ENCODE measurements around the gene MRPS6. TPM values are rescaled to one million over a fixed set of nuclear protein-coding genes. Genes with fewer than 3 reads are reported as not detected.

Gene MRPS6
- total and polyA plus RNA-seq, 4 donors, result 12.1 to 83.0 (median 17.0) TPM

DNA sequence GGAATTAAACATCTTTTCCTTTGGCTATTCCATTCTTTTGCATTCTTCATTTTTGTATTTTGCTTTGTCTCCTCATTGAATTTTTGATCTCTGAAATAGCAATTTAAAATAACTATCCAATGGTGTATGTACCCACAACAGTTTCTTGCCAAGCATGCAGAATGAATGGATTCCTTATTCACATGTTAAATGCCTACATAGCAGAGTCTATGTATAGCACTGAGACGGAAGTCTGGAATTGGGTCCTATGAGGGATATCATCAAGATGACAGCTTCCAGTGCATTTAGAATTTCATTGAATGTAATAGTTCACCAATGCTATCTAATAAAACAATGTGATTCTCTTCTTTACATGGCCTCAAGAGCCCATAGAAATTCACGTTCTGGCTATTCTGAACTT, 97.5 kb downstream of the MRPS6 start:
- H3K36me3 ChIP-seq (ENCODE audit: control insufficient read depth in 4 of 4, insufficient read depth in 3 of 4, low read depth in 1 of 4, low read length in 3 of 4), result peaks cover 0 to 4% (median 0%) of the 10 kb centered on the region in 4 donors
- no peak overlapping the region for H3K4me3 ChIP-seq (ENCODE audit: low read depth in 1 of 3, low read length in 3 of 3)
- TF ChIP-seq SP1 (IDR thresholded peaks at IDR 0.05), result no peak
- no peak for TF ChIP-seq RAD21 (IDR thresholded peaks at IDR 0.05)
- no peak for TF ChIP-seq YY1 (IDR thresholded peaks at IDR 0.05)
- no peak for TF ChIP-seq RXRA (IDR thresholded peaks at IDR 0.05)
- TF ChIP-seq, protein P1, sequence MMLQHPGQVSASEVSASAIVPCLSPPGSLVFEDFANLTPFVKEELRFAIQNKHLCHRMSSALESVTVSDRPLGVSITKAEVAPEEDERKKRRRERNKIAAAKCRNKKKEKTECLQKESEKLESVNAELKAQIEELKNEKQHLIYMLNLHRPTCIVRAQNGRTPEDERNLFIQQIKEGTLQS (IDR thresholded peaks at IDR 0.05), result no peak
- WGBS, result 95% methylated on average over 2 of the region's 2 CpGs
- no peak for DNase-seq (ENCODE audit: low spot score)
- peaks cover 18 to 24% (median 21%) of the 10 kb centered on the region in 4 donors for H3K9me3 ChIP-seq (ENCODE audit: control insufficient read depth in 4 of 4, low read length in 3 of 4)
- no peak overlapping the region for H3K9ac ChIP-seq (ENCODE audit: low read depth in 1 of 2, low read length in 2 of 2)
- no peaks in the 10 kb centered on the region for H3K4me1 ChIP-seq (ENCODE audit: control insufficient read depth in 4 of 4, insufficient read depth in 4 of 4, low read length in 3 of 4)
- H3K27me3 ChIP-seq (ENCODE audit: control insufficient read depth in 4 of 4, insufficient read depth in 4 of 4, low read length in 3 of 4), result no peaks in the 10 kb centered on the region
- no peak overlapping the region for H3K27ac ChIP-seq (ENCODE audit: low read depth in 1 of 2, low read length in 2 of 2)

DNA sequence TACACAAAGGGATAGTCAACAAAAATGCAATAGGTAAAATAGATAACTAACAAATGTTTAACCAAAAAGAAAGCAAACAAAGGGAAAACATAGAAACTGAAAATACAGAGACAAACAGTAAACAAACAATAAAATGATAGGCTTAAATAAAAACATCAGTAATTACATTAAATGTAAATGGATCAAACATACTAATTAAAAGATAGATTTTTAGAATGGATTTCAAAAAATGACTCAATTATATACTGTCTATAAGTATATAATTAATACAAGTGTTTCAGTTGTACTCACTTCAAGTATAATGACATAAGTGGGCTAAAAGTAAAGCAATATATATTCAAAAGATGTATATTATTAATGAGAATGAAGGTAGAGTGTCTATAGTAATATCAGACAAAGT, 101.1 kb downstream of the MRPS6 start:
- no peak overlapping the region for H3K9ac ChIP-seq (ENCODE audit: low read depth in 1 of 2, low read length in 2 of 2)
- no peak overlapping the region for H3K27ac ChIP-seq (ENCODE audit: low read depth in 1 of 2, low read length in 2 of 2)
- no peak overlapping the region for H3K4me3 ChIP-seq (ENCODE audit: low read depth in 1 of 3, low read length in 3 of 3)
- DNase-seq (ENCODE audit: low spot score), result no peak
- no peaks in the 10 kb centered on the region for H3K4me1 ChIP-seq (ENCODE audit: control insufficient read depth in 4 of 4, insufficient read depth in 4 of 4, low read length in 3 of 4)
- H3K27me3 ChIP-seq (ENCODE audit: control insufficient read depth in 4 of 4, insufficient read depth in 4 of 4, low read length in 3 of 4), result no peaks in the 10 kb centered on the region
- H3K36me3 ChIP-seq (ENCODE audit: control insufficient read depth in 4 of 4, insufficient read depth in 3 of 4, low read depth in 1 of 4, low read length in 3 of 4), result no peaks in the 10 kb centered on the region
- H3K9me3 ChIP-seq (ENCODE audit: control insufficient read depth in 4 of 4, low read length in 3 of 4), result no peaks in the 10 kb centered on the region
- TF ChIP-seq, protein P2, sequence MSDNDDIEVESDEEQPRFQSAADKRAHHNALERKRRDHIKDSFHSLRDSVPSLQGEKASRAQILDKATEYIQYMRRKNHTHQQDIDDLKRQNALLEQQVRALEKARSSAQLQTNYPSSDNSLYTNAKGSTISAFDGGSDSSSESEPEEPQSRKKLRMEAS (IDR thresholded peaks at IDR 0.05), result no peak
- TF ChIP-seq, protein P1 (IDR thresholded peaks at IDR 0.05), result no peak
- no peak for TF ChIP-seq SP1 (IDR thresholded peaks at IDR 0.05)
- no peak for TF ChIP-seq YY1 (IDR thresholded peaks at IDR 0.05)
- TF ChIP-seq EGR1 (IDR thresholded peaks at IDR 0.05; ENCODE audit: low read depth in 2 of 2), result no peak
- no peak for TF ChIP-seq HNF4A (conservative IDR thresholded peaks at IDR 0.05)
- TF ChIP-seq RXRA (IDR thresholded peaks at IDR 0.05), result no peak
- TF ChIP-seq, protein P3, sequence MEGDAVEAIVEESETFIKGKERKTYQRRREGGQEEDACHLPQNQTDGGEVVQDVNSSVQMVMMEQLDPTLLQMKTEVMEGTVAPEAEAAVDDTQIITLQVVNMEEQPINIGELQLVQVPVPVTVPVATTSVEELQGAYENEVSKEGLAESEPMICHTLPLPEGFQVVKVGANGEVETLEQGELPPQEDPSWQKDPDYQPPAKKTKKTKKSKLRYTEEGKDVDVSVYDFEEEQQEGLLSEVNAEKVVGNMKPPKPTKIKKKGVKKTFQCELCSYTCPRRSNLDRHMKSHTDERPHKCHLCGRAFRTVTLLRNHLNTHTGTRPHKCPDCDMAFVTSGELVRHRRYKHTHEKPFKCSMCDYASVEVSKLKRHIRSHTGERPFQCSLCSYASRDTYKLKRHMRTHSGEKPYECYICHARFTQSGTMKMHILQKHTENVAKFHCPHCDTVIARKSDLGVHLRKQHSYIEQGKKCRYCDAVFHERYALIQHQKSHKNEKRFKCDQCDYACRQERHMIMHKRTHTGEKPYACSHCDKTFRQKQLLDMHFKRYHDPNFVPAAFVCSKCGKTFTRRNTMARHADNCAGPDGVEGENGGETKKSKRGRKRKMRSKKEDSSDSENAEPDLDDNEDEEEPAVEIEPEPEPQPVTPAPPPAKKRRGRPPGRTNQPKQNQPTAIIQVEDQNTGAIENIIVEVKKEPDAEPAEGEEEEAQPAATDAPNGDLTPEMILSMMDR (IDR thresholded peaks at IDR 0.05; ENCODE audit: low read depth, low read length, missing input control), result no peak
- no peak for TF ChIP-seq TAF1 (conservative IDR thresholded peaks at IDR 0.05)
- TF ChIP-seq FOXA2 (IDR thresholded peaks at IDR 0.05), result no peak
- no peak for TF ChIP-seq JUND (IDR thresholded peaks at IDR 0.05)

DNA sequence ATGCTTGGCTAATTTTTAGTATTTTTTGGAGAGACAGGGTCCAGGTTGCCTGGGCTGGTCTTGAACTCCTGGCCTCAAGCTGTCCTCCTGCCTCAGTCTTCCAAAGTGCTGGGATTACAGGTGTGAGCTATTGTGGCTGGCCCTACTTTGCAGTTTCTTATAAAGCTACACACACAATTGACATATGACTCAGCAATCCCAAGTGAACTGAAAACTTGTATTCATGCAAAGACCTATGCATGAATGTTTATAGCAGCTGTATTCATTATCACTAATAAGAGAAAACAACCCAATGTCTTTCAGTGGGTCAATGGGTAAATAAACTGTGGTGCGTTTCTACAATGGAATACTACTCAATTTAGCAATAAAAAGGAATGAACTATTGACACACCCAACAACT, 103.1 kb downstream of the MRPS6 start:
- WGBS, result 85% methylated on average over 1 of the region's 1 CpG
- no peak overlapping the region for H3K9ac ChIP-seq (ENCODE audit: low read depth in 1 of 2, low read length in 2 of 2)
- DNase-seq (ENCODE audit: low spot score), result no peak
- no peaks in the 10 kb centered on the region for H3K4me1 ChIP-seq (ENCODE audit: control insufficient read depth in 4 of 4, insufficient read depth in 4 of 4, low read length in 3 of 4)
- H3K27ac ChIP-seq (ENCODE audit: low read depth in 1 of 2, low read length in 2 of 2), result no peak overlapping the region
- H3K4me3 ChIP-seq (ENCODE audit: low read depth in 1 of 3, low read length in 3 of 3), result no peak overlapping the region
- TF ChIP-seq RXRA (IDR thresholded peaks at IDR 0.05) (no peak), HNF4G (IDR thresholded peaks at IDR 0.05) (no peak), HNF4A (conservative IDR thresholded peaks at IDR 0.05) (no peak), TAF1 (conservative IDR thresholded peaks at IDR 0.05) (no peak), JUND (IDR thresholded peaks at IDR 0.05) (no peak), FOXA2 (IDR thresholded peaks at IDR 0.05) (no peak), FOXA1 (IDR thresholded peaks at IDR 0.05) (no peak)
- TF ChIP-seq, protein P2 (IDR thresholded peaks at IDR 0.05), result no peak
- no peaks in the 10 kb centered on the region for H3K27me3 ChIP-seq (ENCODE audit: control insufficient read depth in 4 of 4, insufficient read depth in 4 of 4, low read length in 3 of 4)
- H3K9me3 ChIP-seq (ENCODE audit: control insufficient read depth in 4 of 4, low read length in 3 of 4), result no peaks in the 10 kb centered on the region
- no peaks in the 10 kb centered on the region for H3K36me3 ChIP-seq (ENCODE audit: control insufficient read depth in 4 of 4, insufficient read depth in 3 of 4, low read depth in 1 of 4, low read length in 3 of 4)

Measured in liver (tissue), 9 donors.